CD4-positive, alpha-beta T cell treated with Interleukin-21 for 1 hour (primary cell): ENCODE results near the gene CHCHD6.

Experiments
- DNase-seq: peaks from one replicate; pipeline ENCODE4 v3.0.0-alpha.2; 2020

Gene CHCHD6

GRCh38 chr3:126963261-126964190 lies 259.5 kb downstream of the CHCHD6 start:
- DNase-seq, result no peak

GRCh38 chr3:126964261-126964660 lies 260.2 kb downstream of the CHCHD6 start:
- DNase-seq, result no peak

DNA sequence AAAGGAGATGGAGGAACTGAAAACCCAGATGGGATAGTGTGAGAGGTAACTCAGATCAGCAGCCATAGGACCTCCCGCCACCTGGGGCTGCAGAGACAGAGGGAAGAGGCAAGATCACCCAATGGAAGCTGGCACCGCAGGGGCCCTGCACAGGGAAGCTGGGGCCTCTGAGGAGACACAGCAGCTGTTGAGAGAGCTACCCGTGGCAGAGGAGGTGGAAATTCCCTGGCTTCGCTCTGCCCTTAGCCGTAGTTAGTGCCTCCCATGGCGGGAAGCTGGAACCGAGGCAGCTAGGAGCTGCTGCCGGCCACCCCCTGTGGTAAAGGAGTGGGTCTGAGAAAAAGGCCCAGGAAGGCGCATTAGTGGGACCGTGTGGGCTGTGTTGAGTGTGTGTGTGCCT lies 260.9 kb downstream of the CHCHD6 start:
- no peak for DNase-seq

DNA sequence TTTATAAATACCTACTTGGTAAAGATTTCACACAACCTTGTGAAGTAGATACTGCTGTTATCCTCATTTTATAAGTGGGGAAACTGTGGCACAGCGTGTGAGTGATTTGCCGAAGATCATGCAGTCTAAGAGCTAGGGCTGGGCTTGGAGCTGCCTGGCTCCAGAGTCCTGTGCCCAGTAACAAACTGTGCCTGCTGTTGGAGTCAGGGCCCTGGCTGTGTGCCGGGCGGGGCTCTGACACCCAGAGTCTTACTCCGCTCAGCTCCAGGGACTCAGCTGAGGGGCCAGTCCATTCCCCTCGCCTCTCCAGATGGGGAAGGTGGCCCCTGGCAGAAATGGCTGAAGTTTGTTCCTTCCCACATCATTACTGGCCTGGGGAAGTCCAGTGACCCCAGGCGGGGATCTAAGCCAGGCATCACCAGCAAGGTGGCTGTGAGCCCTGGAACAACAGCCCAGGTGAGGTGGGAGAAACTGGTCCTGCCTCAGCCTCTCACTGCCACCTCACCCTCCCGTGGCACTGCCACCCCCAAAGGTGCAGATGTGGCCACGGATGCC lies 261.6 kb downstream of the CHCHD6 start:
- DNase-seq, result no peak

- DNase-seq, result no peak
Observed at GRCh38 chr3:126967386-126967785, 263.3 kb downstream of the CHCHD6 start.

DNA sequence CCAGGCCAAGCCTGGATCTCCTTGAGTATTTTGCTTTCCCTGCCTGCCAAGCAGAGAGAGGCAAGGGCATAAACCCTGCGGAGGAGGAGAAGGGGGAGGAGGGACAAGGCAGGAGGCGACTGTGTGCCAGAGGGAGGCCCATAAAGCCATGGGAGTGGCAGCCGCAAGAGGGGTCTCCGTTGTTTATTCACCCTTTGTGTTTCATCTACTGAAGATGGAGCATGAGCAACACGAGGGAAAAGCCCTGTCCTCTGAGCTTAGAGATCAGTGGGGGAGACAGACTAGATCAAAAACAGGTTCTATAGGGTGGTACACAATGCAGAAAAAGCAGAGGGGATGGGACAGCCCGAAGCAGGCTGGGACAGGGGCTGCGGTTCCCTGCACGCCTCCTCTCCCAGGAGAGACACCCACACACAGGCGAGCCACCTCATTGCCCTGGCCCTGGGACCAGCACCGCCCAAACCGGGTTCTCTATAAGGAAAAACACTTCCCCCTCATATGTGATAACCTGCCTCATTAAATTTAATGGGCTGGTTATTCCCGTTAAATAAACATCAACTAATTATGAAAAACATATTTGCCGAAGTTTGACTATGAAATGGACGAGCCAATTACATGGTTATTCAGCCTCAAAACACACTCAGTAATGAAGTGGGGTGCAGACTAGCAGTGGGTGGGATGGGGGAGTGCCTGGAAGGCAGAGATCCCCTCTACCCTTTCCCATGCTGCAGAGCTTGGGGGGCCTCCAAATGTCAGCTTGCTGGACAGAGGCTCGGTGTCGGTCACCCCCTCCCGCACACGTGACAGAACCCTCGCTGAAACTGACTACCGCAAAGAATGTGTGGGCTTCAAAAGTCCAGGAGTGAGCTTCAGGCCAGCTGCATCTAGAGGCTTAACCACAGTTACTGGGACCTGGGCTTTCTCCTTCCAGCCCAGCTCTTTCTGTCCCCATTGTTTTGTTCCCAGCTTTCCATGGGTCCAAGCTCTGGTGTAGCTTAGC lies 264.7 kb downstream of the CHCHD6 start:
- no peak for DNase-seq

GRCh38 chr3:126969586-126969985 lies 265.5 kb downstream of the CHCHD6 start:
- DNase-seq, result no peak

GRCh38 chr3:126970101-126970500 lies 266.1 kb downstream of the CHCHD6 start:
- DNase-seq, result no peak

GRCh38 chr3:126970921-126971320 lies 266.9 kb downstream of the CHCHD6 start:
- no peak for DNase-seq

- DNase-seq, result no peak
Observed at GRCh38 chr3:126971891-126972351, 267.9 kb downstream of the CHCHD6 start.

GRCh38 chr3:126972866-126973265 lies 268.8 kb downstream of the CHCHD6 start:
- no peak for DNase-seq

GRCh38 chr3:126973814-126974213 lies 269.8 kb downstream of the CHCHD6 start:
- DNase-seq, result no peak

- DNase-seq, result no peak
Observed at GRCh38 chr3:126974756-126975155, 270.7 kb downstream of the CHCHD6 start.

- DNase-seq, result no peak
Observed at GRCh38 chr3:126976906-126977305, 272.9 kb downstream of the CHCHD6 start.

GRCh38 chr3:126977821-126978220 lies 273.8 kb downstream of the CHCHD6 start:
- DNase-seq, result no peak

DNA sequence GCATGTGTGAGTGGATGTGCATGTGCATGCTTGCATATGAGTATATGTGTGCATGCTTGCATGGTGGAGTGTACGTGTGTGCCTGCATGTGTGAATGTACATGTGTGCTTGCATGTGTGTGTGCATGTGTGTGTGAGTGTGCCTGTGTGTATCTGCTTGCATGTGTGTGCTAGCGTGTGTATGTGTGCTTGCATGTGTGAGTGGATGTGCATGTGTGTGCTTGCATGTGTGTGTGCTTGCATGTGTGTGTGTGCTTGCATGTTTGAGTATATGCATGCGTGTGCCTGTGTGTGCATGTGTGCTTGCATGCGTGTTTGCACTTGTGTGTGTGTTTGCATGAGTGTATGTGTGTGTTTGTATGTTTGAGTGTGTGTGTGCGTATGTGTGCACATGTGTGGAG lies 274.3 kb downstream of the CHCHD6 start:
- no peak for DNase-seq

DNA sequence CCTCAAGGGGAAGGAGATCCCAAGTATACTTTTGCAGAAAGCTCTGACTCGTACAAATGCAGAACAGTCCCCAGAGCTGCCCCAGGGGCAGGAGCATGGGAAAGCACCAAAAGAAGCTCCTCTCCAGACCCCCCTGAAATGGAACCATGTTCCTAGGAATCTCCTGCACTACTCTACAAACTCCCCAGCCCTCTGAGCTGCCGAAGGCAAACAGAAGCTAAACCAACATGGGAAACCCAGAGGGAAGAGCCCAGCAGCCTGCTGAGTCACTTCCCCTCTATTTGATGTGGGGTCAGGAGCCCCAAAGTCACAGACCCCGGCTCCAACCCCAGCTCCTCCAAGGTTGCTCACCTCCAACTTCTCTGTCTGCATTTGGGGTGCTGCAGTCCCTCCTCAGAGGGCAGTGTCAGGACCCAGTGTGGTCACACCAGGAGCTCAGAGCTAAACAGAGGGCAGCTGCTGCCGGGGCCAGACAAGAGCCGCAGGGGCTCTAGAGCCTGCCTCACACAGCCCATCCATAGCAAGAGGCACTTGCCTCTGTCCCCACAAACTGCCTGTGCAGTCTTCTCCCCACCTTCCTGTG lies 275.1 kb downstream of the CHCHD6 start:
- no peak for DNase-seq

DNA sequence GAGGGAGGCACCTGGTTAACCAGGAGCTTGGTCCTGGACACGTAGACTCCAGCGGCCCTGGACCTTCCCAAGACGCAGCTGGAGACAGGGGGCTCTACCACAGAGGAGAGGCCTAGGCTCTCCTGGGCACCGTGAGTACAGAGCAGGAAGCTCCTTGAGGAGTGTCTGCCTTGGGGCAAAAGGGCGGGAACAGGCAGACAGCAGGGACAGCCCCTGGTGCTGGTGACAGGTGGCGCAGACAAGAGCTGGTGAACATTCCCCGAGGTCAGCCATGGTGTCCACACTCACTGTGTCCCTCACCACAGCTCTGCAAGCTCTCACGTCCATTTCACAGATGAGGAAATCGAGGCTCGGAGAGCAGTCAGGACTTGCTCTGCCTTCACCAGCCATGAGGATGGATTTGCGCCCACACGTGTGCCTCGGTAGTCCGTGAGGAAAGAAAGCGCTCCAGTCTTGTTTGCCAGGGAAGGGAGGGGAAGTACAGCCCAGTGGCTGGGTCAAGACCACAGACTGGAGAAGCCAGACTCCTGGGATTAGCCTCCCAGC lies 276.3 kb downstream of the CHCHD6 start:
- no peak for DNase-seq

DNA sequence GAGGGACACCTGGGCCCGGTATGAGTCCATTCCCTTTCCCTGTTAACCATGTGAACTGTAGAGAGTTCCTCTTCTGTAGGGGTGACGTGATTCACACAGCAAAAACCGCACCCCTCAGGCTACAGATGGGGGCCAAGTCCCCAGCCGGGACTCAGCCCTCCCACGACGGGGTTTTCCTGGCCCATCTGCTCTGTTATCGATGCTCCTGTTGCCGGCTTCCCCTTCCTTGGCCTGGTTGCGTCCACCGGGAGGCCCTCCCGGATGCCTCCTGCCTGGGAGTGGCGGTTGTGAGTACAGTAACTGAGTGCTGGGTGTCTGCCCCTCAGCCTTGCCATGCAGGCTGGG lies 278.1 kb downstream of the CHCHD6 start:
- DNase-seq, result peak; percentile 72

GRCh38 chr3:126982471-126983175 lies 278.6 kb downstream of the CHCHD6 start, which contains the start of gene PLXNA1:
Gene PLXNA1 (plus strand): TSS chr3:126983115. CDS start chr3:126988594, 5,479 bp downstream.
- peak; percentile 93 for DNase-seq

DNA sequence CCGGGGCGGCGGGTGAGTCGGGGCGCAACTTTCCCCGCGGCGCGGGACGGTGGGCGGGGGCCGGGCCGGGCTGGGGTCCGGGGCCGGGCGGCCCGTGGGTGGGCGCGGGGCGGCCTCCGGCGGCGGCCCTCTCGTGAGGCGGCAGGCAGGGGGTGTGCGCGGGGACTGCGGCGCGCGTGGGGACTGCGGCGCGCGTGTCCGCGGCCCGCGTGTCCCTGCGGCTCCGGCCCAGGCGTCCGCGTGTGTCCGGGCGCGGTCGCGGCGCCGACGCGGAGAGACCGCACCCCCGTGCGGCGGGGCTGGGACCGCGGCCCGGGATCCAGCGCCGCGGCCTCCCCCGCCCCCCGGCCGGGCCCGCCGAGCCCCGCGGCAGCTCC lies 279.2 kb downstream of the CHCHD6 start:
- DNase-seq, result peak; percentile 17
